Thymus (tissue), 11 donors: ENCODE results near the gene ITCH. TPM values are rescaled to one million over a fixed set of nuclear protein-coding genes. Genes with fewer than 3 reads are reported as not detected.
"Not testable (repeated sequence)": the region's sequence is repeated elsewhere in the genome, so short reads cannot be mapped to it uniquely, and the experiment has no call there.

ENCODE experiments used
- DNase-seq, 9 donors: peaks; one replicate each; pipeline ENCODE4 v3.0.0-alpha.2; 2013; ENCODE audit warnings: low spot score in 9 of 9, low read depth in 6 of 9, missing footprints in 1 of 9
- H3K27ac ChIP-seq, 2 donors: one replicate each; pipeline ENCODE4 v1.5.1; 2013; ENCODE audit warnings: control low read depth in 1 of 2, low read depth in 1 of 2, low read length in 1 of 2, mild to moderate bottlenecking in 1 of 2, moderate library complexity in 1 of 2
- H3K27me3 ChIP-seq, 2 donors: one replicate each; pipeline ENCODE4 v1.5.1; 2013; ENCODE audit warnings: low read length in 1 of 2; ENCODE audit not compliant: control insufficient read depth in 2 of 2, insufficient read depth in 1 of 2
- H3K36me3 ChIP-seq, 2 donors: one replicate each; pipeline ENCODE4 v1.5.1; 2013; ENCODE audit warnings: low read length in 1 of 2, mild to moderate bottlenecking in 1 of 2, moderate library complexity in 1 of 2; ENCODE audit not compliant: control insufficient read depth in 2 of 2, insufficient read depth in 2 of 2
- H3K4me1 ChIP-seq, 2 donors: one replicate each; pipeline ENCODE4 v1.5.1; 2013; ENCODE audit warnings: low read length in 2 of 2; ENCODE audit not compliant: control insufficient read depth in 2 of 2, insufficient read depth in 2 of 2
- H3K4me3 ChIP-seq, 2 donors: one replicate each; pipeline ENCODE4 v1.5.1; 2013; ENCODE audit warnings: low read length in 2 of 2, control low read depth in 1 of 2, mild to moderate bottlenecking in 1 of 2
- H3K9me3 ChIP-seq, 2 donors: one replicate each; pipeline ENCODE4 v1.5.1; 2013; ENCODE audit warnings: low read length in 1 of 2, mild to moderate bottlenecking in 1 of 2; ENCODE audit not compliant: control insufficient read depth in 2 of 2, insufficient read depth in 1 of 2
- WGBS: extraction: QIAGEN DNeasy Blood & Tissue Kit; methylation state at CpG from one replicate; pipeline ENCODE4 v1.1.7; 2013; 5-methylcytosine and 5-hydroxymethylcytosine counted together
- polyA plus RNA-seq: library from polyadenylated mRNA; stranded (reverse); fragments of 200-250 nt; gene quantifications from one replicate; pipeline ENCODE4 v1.2.3, GENCODE V29; 2013
- total RNA-seq: library from RNA; stranded (reverse); fragments of 120-200 nt; gene quantifications from one replicate; pipeline ENCODE4 v1.2.4, GENCODE V29; 2013
- donor health status: healthy.

The ITCH gene
- total and polyA plus RNA-seq, 2 donors, result 16.0 to 36.3 TPM

DNA sequence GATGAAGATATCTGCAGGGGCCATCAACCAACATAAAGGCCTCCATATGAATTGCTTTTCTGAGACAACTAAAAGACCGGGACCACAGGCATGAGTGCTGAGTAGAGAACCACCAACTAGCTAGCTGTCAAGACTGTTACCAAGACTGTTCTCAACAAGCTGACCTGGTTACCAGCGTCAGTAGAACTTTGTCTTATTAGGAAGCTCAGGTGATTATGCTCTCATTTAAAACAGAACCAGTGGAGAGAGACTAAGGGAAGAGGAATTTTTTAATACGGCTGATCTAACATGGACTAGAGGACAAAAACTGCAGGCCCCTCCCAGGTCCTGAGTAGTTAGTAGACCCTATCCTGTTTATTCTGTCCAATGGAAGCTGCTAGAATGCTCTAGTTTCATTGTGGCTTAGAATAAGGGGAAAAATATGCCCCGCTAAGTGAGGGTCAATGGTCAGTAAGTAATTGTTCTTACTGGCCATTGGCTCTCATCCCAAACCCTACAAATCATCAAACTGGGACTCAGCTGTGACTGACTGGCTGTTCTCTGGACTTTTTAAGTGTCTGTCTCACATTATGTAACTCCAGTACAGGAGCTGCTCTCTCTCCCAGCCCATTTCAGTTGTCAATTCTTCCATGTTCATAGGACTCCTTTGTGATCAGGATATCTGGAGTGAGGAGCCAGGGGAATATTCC, 149.3 kb downstream of the ITCH start:
- Histone ChIP-seq H3K9me3 (no peaks in the 10 kb centered on the region), H3K27ac (no peak overlapping the region), H3K27me3 (no peaks in the 10 kb centered on the region), H3K4me1 (peaks cover 3 to 13% of the 10 kb centered on the region in 2 donors), H3K36me3 (peaks cover 12 to 16% of the 10 kb centered on the region in 2 donors), H3K4me3 (no peak overlapping the region)
- 99% methylated on average over 4 of the region's 4 CpGs for WGBS
- DNase-seq, result no peak

- Histone ChIP-seq H3K36me3 (peaks cover 11 to 12% of the 10 kb centered on the region in 2 donors), H3K4me1 (peaks cover 3 to 13% of the 10 kb centered on the region in 2 donors), H3K27ac (no peak overlapping the region), H3K4me3 (no peak overlapping the region), H3K9me3 (no peaks in the 10 kb centered on the region), H3K27me3 (no peaks in the 10 kb centered on the region)
- no peak for DNase-seq
Measured at GRCh38 chr20:34512955-34513419, 149.9 kb downstream of the ITCH start.

GRCh38 chr20:34514034-34514433, 151.0 kb downstream of the ITCH start:
- DNase-seq, H3K4me3 ChIP-seq, H3K9me3 ChIP-seq, H3K27me3 ChIP-seq, H3K36me3 ChIP-seq, H3K27ac ChIP-seq: not testable (repeated sequence)
- peaks cover 6 to 17% of the 10 kb centered on the region in 2 donors for H3K4me1 ChIP-seq
- WGBS, result 97% methylated on average over 17 of the region's 17 CpGs

DNA sequence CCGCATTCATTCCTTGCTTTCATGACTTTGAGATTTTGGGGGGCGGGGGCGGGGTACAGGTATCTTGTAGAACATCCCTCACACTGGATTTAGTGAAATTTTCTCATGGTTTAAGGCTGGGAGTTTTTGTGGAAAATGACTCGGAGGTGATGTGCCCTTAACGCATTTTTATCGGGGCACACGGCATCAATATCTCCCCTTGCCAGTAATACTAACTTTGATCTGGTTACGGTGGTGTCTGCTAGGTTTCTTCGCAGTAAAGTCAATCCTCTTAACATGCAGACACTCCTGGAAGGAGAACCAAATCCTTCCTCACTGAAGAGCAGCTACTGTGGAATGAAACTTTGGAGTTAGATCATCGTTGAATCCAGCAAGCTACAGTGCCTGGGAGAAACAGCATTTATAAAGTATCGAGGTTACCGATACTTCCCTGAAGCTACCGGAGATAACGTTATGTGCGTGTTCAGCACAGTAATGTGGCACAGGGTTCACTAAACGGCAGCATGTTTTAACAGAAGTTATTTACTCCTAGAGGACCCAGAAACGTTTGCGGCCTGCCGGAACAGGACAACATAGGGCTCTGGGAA, 151.9 kb downstream of the ITCH start:
- DNase-seq, result peak in 1 of 9 donors; percentile 39
- Histone ChIP-seq H3K27ac (peak overlapping the region; percentile 43 to 84), H3K4me3 (peak overlapping the region; percentile 63 to 77), H3K9me3 (no peaks in the 10 kb centered on the region), H3K4me1 (peaks cover 6 to 17% of the 10 kb centered on the region in 2 donors), H3K36me3 (peaks cover 3 to 13% of the 10 kb centered on the region in 2 donors), H3K27me3 (no peaks in the 10 kb centered on the region)
- 18% methylated on average over 19 of the region's 19 CpGs for WGBS

DNA sequence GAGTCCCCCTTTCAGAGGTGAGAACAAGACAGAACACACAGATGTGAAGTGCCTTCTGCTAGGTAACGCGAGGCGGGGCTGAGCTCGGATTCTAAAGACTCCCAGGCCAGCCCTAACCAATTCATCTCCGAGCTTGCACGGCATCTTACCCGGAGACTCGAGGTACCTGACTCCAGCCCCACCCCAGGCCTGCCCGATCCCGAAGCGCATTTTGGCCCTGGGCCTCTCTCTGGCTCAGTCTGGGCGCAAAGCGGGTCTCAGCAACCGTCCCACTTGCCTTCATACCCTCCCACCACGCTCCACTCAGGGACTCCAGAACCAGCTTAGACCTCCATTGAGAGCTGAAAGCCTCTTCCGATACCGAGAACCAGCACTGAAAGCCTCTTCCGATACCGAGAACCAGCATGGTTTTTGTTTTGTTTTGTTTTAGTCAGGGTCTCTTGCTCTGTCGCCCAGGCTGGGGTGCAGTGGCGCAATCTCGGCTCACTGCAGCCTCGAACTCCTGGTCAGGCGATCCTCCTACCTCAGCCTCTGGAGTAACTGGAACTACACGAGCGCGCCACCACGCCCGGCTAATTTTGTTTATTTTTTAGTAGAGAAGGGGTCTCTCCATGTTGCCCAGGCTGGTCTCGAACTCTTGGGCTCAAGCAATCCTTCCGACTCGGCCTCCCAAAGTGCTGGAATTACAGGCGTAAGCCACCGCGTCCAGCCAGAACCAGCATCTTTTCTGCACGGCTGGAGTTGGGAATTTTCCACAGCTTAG, 152.6 kb downstream of the ITCH start:
- H3K4me3 ChIP-seq, result peak overlapping the region; percentile 63 to 77
- peak in 8 of 9 donors; percentile 50 to 86 (median 68) for DNase-seq
- H3K4me1 ChIP-seq, result peaks cover 6 to 17% of the 10 kb centered on the region in 2 donors
- peaks cover 3 to 13% of the 10 kb centered on the region in 2 donors for H3K36me3 ChIP-seq
- no peaks in the 10 kb centered on the region for H3K27me3 ChIP-seq
- H3K27ac ChIP-seq, result peak overlapping the region; percentile 80 to 84
- H3K9me3 ChIP-seq, result no peaks in the 10 kb centered on the region
- 1% methylated on average over 36 of the region's 36 CpGs for WGBS

DNA sequence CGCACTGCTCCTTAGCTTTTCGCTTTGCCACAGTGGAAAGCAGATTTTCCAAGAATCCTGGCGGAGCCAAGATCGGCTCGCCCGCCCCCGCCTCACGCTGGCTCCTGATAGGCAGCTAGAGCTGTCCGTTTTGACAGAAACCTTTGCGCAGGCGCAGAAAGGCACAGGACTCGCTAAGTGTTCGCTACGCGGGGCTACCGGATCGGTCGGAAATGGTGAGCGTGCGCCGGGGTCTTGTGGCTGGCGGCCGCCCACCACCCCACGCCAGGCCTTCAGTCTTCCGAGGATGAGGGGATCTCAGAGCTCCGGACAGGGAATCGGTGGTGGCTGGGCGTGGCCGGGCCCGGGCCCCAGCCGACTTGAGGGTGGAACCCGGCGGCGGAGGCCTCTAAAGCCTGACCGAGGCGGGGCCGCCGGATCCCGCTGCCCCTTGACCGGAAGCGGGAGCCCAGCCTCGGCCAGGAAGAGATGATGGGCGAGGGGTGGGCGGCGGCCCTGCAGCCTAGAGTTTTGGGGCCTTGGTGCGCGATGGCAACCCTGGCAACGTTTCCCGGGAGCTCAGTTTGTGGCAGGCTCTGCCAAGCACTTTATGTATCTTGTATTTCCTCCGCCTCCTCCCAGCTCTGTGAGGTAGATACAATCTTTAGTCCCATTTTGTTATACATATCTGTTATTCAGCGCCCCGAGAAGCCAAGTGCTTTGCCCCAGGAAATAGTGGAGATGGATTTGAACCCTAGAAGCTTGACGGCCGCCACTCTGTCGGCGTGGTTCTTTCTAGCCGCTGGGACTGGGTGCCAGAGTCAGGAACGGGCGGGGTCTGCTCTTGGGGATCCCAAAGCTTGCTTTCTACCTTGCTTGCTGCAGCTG, 153.4 kb downstream of the ITCH start, which contains the start of gene DYNLRB1:
DYNLRB1 (plus strand) TSS at position 176 of the 867 bp plus-strand sequence; CDS start at position 213, 37 bp downstream.
- Histone ChIP-seq H3K4me3 (peak within 1 kb of the TSS; percentile 63 to 77), H3K27ac (peak within 1 kb of the TSS; percentile 84 to 87), H3K4me1 (peaks cover 6 to 17% of the 10 kb centered on the region in 2 donors), H3K27me3 (no peaks in the 10 kb centered on the region), H3K9me3 (no peaks in the 10 kb centered on the region), H3K36me3 (peaks cover 2 to 15% of the 10 kb centered on the region in 2 donors)
- DNase-seq, result peak; percentile 86 to 98 (median 94)
- under 1% methylated on average over 59 of the region's 59 CpGs for WGBS

- no peak for DNase-seq
- peaks cover 4 to 15% of the 10 kb centered on the region in 2 donors for H3K36me3 ChIP-seq
- H3K9me3 ChIP-seq, result no peaks in the 10 kb centered on the region
- no peaks in the 10 kb centered on the region for H3K27me3 ChIP-seq
- H3K4me1 ChIP-seq, result peaks cover 6 to 17% of the 10 kb centered on the region in 2 donors
- under 1% methylated on average over 3 of the region's 3 CpGs for WGBS
- H3K4me3 ChIP-seq, result peak overlapping the region; percentile 63 to 77
- H3K27ac ChIP-seq, result peak overlapping the region; percentile 84 to 87
Measured at GRCh38 chr20:34517114-34517505, 154.0 kb downstream of the ITCH start.

- not testable (repeated sequence) for H3K27ac ChIP-seq, H3K27me3 ChIP-seq, DNase-seq, H3K4me3 ChIP-seq, H3K9me3 ChIP-seq
- WGBS, result 98% methylated on average over 7 of the region's 7 CpGs
- peaks cover 6 to 21% of the 10 kb centered on the region in 2 donors for H3K4me1 ChIP-seq
- peaks cover 7 to 15% of the 10 kb centered on the region in 2 donors for H3K36me3 ChIP-seq
Measured at GRCh38 chr20:34518863-34519262, 155.8 kb downstream of the ITCH start.
